SJCRH30 (cell line): ENCODE measurements around the gene RCAN2. TPM values are rescaled to one million over a fixed set of nuclear protein-coding genes. Genes with fewer than 3 reads are reported as not detected.

ENCODE experiments used
- DNase-seq, 2 experiments: peaks; one replicate each; pipeline ENCODE4 v3.0.0-alpha.2; 2015 to 2020
- H3K27ac ChIP-seq: fragments of 250-450 bp; sonication (Bioruptor Pico); 2 replicates; pipeline ENCODE4 v1.5.1; 2020; ENCODE audit warnings: mild to moderate bottlenecking, moderate library complexity
- H3K27me3 ChIP-seq: fragments of 250-450 bp; sonication (Bioruptor Pico); 2 replicates; pipeline ENCODE4 v1.5.1; 2020; ENCODE audit warnings: mild to moderate bottlenecking, moderate library complexity
- H3K36me3 ChIP-seq: fragments of 250-450 bp; sonication (Bioruptor Pico); 2 replicates; pipeline ENCODE4 v1.5.1; 2020; ENCODE audit warnings: mild to moderate bottlenecking, moderate library complexity
- H3K4me1 ChIP-seq: fragments of 250-450 bp; sonication (Bioruptor Pico); 2 replicates; pipeline ENCODE4 v1.5.1; 2020; ENCODE audit warnings: mild to moderate bottlenecking, moderate library complexity
- H3K4me3 ChIP-seq: fragments of 250-450 bp; sonication (Bioruptor Pico); 2 replicates; pipeline ENCODE4 v1.5.1; 2020; ENCODE audit warnings: mild to moderate bottlenecking, moderate library complexity
- H3K9me3 ChIP-seq: fragments of 250-450 bp; sonication (Bioruptor Pico); replicated peaks from 2 replicates; pipeline ENCODE4 v1.5.1; 2020; ENCODE audit warnings: mild to moderate bottlenecking, moderate library complexity
- total RNA-seq: library from RNA; depleted of rRNA; stranded (reverse); fragments of >200 nt; shearing (Covaris generic); gene quantifications from 2 replicates; pipeline ENCODE4 v1.2.3, GENCODE V29; 2014; rRNA removed

The RCAN2 gene
- total RNA-seq, 1 experiment from 2014 or later, result 0.20 TPM

DNA sequence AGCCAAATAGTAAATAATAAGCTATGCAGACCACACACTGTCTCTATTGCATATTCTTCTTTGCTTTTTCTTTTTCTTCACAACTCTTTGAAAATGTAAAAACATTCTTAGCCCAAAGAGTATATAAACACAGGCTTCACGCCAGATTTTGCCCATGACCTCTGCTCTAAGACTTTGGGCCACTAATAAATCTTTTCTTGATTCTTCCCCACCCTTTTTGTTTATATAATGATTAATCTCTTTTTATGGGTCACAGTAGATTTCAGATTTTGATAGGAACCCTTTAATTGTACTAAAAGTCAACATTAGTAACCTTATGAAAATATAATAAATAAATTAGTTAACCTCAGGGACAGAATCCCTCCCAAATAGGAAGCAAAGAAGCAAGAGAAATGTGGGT lies 304.7 kb downstream of the RCAN2 start:
- H3K4me1 ChIP-seq, result peaks cover 2% of the 10 kb centered on the region; the same call in 1 of the 2 replicates
- H3K27me3 ChIP-seq, result no peaks in the 10 kb centered on the region
- no peak for DNase-seq
- H3K4me3 ChIP-seq, result no peak overlapping the region
- H3K9me3 ChIP-seq, result no peaks in the 10 kb centered on the region
- no peaks in the 10 kb centered on the region for H3K36me3 ChIP-seq
- H3K27ac ChIP-seq, result no peak overlapping the region

DNA sequence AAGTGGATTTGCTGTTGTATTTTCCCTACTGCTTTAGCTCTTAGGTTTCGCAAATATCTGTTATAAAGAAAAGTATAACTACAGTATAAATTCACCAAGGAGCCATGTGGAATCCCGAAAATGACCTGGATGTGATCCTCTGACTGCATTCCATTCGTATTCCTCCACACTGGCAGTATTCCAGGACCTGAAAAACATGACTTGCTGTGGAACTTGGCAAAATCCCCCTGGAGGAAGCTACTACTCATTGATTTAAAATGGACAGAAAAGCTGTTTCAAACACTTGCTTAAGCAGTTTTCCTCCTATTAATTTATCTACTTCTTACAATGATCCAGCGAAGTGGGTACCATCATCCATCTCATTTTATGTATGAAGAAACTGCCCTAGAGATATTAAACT lies 307.1 kb downstream of the RCAN2 start:
- Histone ChIP-seq H3K4me3 (no peak overlapping the region), H3K36me3 (no peaks in the 10 kb centered on the region), H3K27me3 (no peaks in the 10 kb centered on the region), H3K9me3 (no peaks in the 10 kb centered on the region), H3K4me1 (peaks cover 2% of the 10 kb centered on the region; the same call in 1 of the 2 replicates), H3K27ac (no peak overlapping the region)
- DNase-seq, result peak; percentile 31 to 43

DNA sequence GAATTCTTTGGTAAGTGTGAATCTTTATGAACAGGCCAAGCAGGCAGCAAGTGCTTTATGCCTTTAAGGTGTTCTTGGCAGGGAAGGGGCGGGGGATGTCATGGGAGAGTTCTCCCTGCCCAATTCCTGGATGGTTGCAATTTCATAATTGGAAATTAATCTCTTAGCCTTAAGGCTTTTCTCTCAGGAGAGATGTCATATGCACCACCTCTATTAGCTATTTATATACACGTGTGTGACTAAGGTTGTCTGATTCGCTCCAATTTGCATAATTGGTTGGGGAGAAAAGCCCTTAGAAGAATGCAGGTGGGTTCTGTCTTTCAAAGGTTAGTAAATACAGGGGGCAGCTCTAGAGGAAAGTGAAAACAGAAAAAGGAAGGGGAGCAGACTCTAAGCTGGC lies 315.3 kb downstream of the RCAN2 start:
- no peak overlapping the region for H3K4me3 ChIP-seq
- no peaks in the 10 kb centered on the region for H3K9me3 ChIP-seq
- H3K4me1 ChIP-seq, result no peaks in the 10 kb centered on the region
- no peaks in the 10 kb centered on the region for H3K27me3 ChIP-seq
- no peak overlapping the region for H3K27ac ChIP-seq
- no peak for DNase-seq
- no peaks in the 10 kb centered on the region for H3K36me3 ChIP-seq

DNA sequence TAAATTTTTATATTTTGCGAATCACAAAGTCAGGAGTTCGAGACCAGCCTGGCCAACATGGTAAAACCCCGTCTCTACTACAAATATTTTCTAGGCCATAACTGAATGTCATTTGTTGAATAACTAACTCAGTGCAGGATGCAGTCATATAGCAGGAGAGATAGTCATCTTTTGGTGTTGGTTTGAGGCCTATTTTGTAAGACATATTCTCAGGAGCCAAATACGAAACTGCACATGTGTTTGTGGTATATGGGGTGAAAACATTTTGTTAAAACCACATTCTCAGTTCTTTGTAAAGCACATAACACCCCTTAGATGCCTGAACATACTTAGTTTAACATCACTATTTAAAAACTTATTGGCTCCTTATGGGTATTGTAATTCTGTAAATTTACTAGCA lies 315.8 kb downstream of the RCAN2 start:
- H3K27ac ChIP-seq, result no peak overlapping the region
- no peaks in the 10 kb centered on the region for H3K9me3 ChIP-seq
- H3K27me3 ChIP-seq, result no peaks in the 10 kb centered on the region
- DNase-seq, result no peak
- H3K36me3 ChIP-seq, result no peaks in the 10 kb centered on the region
- no peak overlapping the region for H3K4me3 ChIP-seq
- H3K4me1 ChIP-seq, result no peaks in the 10 kb centered on the region

DNA sequence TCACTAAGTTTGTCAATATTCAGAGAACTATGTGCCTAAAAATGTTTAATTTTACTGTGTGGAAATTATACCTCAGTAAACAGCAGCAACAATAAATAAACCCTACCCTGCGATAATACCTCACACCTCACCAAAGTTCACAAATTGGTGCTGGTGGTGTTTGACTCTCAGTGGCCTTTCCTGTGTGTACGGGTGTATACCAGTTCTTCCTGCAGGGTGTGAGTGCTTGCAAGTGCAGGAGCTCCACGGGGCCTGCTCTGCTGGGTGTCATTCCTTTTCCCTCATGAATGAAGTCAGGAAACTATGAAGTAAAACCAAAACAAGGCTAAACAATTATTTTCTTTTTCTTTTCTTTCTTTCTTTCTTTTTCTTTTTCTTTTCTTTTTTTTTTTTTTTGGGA lies 316.3 kb downstream of the RCAN2 start:
- Histone ChIP-seq H3K27ac (no peak overlapping the region), H3K9me3 (no peaks in the 10 kb centered on the region), H3K36me3 (no peaks in the 10 kb centered on the region), H3K4me1 (no peaks in the 10 kb centered on the region), H3K27me3 (no peaks in the 10 kb centered on the region), H3K4me3 (no peak overlapping the region)
- no peak for DNase-seq

DNA sequence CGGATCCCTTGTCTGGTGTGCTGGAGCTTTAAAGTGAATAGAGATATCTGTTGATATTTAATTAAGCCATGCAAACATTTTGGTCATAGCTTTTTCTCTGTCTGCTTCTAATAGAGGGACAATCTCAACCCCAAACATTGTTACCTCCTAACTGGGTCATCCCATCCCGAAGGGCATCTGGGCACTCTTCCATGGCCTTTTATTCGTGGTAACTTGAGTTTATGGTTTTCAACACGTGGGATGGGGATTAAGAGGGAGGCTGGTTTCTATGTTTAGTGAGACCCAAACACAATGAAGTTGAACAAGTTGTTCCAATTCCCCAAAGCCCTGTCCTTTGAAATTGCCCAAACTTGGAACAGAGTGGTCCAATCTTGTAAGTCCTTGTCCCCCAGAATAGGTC lies 319.1 kb downstream of the RCAN2 start:
- Histone ChIP-seq H3K27me3 (no peaks in the 10 kb centered on the region), H3K27ac (no peak overlapping the region), H3K36me3 (no peaks in the 10 kb centered on the region), H3K9me3 (no peaks in the 10 kb centered on the region), H3K4me3 (no peak overlapping the region), H3K4me1 (no peaks in the 10 kb centered on the region)
- no peak for DNase-seq

Other genes with a start within 250 kb of the RCAN2 start
- 2.5 and 2.6 TPM in 2 replicates for gene CYP39A1, start 161.4 kb upstream of the RCAN2 start, total RNA-seq
- 0.33 and 0.81 TPM in 2 replicates for gene SLC25A27, start 161.5 kb upstream of the RCAN2 start, total RNA-seq
- 0.10 TPM in 1 of 2 replicates, not detected in the other for gene TDRD6, start 196.4 kb upstream of the RCAN2 start, total RNA-seq
- gene PLA2G7, start 243.9 kb upstream of the RCAN2 start, total RNA-seq, result not detected in 2 replicates